PFSK-1 (cell line): ENCODE results near the gene FOXP2.

Source experiments
- FOXP2 ChIP-seq: optimal IDR thresholded peaks from 2 replicates; pipeline ENCODE3; 2011; ENCODE audit warnings: borderline replicate concordance, control low read depth, inconsistent platforms; ENCODE audit not compliant: insufficient read depth; ENCODE audit errors: extremely low read length, extremely low read depth
- POLR2AphosphoS5 ChIP-seq: IDR thresholded peaks from 2 replicates; pipeline ENCODE4 v1.6.1; 2012; ENCODE audit warnings: low read depth, mild to moderate bottlenecking, control low read depth, low read length, moderate library complexity
- REST ChIP-seq, 2 experiments: IDR thresholded peaks; 2 replicates each; pipeline versions ENCODE4 v1.6.1 to v1.8.0; 2011 to 2012; ENCODE audit warnings: low read depth in 2 of 2, low read length in 2 of 2, control low read depth in 1 of 2, inconsistent platforms in 1 of 2, mild to moderate bottlenecking in 1 of 2, moderate library complexity in 1 of 2; ENCODE audit not compliant: insufficient read depth in 1 of 2
- SIN3A ChIP-seq: IDR thresholded peaks from 2 replicates; pipeline ENCODE4 v1.6.1; 2012; ENCODE audit warnings: mild to moderate bottlenecking, low read length, moderate library complexity, borderline replicate concordance; ENCODE audit not compliant: insufficient read depth
- TAF1 ChIP-seq: IDR thresholded peaks from 2 replicates; pipeline ENCODE4 v1.6.1; 2012; ENCODE audit warnings: low read length, control low read depth, borderline replicate concordance; ENCODE audit not compliant: insufficient read depth

FOXP2 gene

GRCh38 chr7:114671563-114672123 is 257.0 kb downstream of the FOXP2 start:
- TF ChIP-seq POLR2AphosphoS5 (no peak), REST (IDR thresholded peaks at IDR 0.05; ENCODE audit: insufficient read depth in 1 of 2, low read depth in 2 of 2, low read length in 2 of 2) (no peak), FOXP2 (no peak), SIN3A (no peak), TAF1 (no peak)

GRCh38 chr7:114678116-114678515 is 263.5 kb downstream of the FOXP2 start:
- TF ChIP-seq SIN3A (no peak), TAF1 (no peak), REST (IDR thresholded peaks at IDR 0.05; ENCODE audit: insufficient read depth in 1 of 2, low read depth in 2 of 2, low read length in 2 of 2) (no peak), POLR2AphosphoS5 (no peak), FOXP2 (no peak)

- TF ChIP-seq SIN3A (no peak), TAF1 (no peak), REST (IDR thresholded peaks at IDR 0.05; ENCODE audit: insufficient read depth in 1 of 2, low read depth in 2 of 2, low read length in 2 of 2) (no peak), FOXP2 (no peak), POLR2AphosphoS5 (no peak)
These were observed 272.6 kb downstream of the FOXP2 start for GRCh38 chr7:114687238-114687637.

- TF ChIP-seq REST (IDR thresholded peaks at IDR 0.05; ENCODE audit: insufficient read depth in 1 of 2, low read depth in 2 of 2, low read length in 2 of 2) (0 out of 4 replicates have a peak, but pooled peaks of 1 of the 2 experiments have one; percentile 6), POLR2AphosphoS5 (no peak), TAF1 (peak; percentile 9; the same call in 1 of the 2 replicates), FOXP2 (no peak), SIN3A (no peak)
These were observed 273.9 kb downstream of the FOXP2 start for GRCh38 chr7:114688443-114689055.

- no peak for TF ChIP-seq POLR2AphosphoS5
- TF ChIP-seq SIN3A, result no peak
- TF ChIP-seq FOXP2, result peak; percentile 34
- no peak; the same call in 1 of the 2 replicates for TF ChIP-seq TAF1
These were observed 274.8 kb downstream of the FOXP2 start for GRCh38 chr7:114689406-114689805.

GRCh38 chr7:114691605-114692004 is 277.0 kb downstream of the FOXP2 start:
- no peak for TF ChIP-seq REST (IDR thresholded peaks at IDR 0.05; ENCODE audit: insufficient read depth in 1 of 2, low read depth in 2 of 2, low read length in 2 of 2)
- no peak for TF ChIP-seq FOXP2
- TF ChIP-seq POLR2AphosphoS5, result no peak
- TF ChIP-seq SIN3A, result no peak
- TF ChIP-seq TAF1, result no peak
